GM18951 (cell line): Measurements from ENCODE around the gene CDK5R1.

Source experiments
- POLR2A ChIP-seq: IDR thresholded peaks from 4 replicates; pipeline ENCODE4 v1.6.1; 2011; ENCODE audit warnings: mild to moderate bottlenecking; ENCODE audit not compliant: insufficient read length, insufficient read depth; ENCODE audit errors: extremely low read depth
- in situ Hi-C: fragments of 300-500 bp; cut with MboI; formaldehyde crosslinking; loops from one replicate; pipeline ENCODE4 v1.12.0; 2022; ENCODE audit warnings: low sequenced_read_pairs, mixed read lengths, inconsistent platforms; ENCODE audit not compliant: unreplicated experiment

CDK5R1 gene

DNA sequence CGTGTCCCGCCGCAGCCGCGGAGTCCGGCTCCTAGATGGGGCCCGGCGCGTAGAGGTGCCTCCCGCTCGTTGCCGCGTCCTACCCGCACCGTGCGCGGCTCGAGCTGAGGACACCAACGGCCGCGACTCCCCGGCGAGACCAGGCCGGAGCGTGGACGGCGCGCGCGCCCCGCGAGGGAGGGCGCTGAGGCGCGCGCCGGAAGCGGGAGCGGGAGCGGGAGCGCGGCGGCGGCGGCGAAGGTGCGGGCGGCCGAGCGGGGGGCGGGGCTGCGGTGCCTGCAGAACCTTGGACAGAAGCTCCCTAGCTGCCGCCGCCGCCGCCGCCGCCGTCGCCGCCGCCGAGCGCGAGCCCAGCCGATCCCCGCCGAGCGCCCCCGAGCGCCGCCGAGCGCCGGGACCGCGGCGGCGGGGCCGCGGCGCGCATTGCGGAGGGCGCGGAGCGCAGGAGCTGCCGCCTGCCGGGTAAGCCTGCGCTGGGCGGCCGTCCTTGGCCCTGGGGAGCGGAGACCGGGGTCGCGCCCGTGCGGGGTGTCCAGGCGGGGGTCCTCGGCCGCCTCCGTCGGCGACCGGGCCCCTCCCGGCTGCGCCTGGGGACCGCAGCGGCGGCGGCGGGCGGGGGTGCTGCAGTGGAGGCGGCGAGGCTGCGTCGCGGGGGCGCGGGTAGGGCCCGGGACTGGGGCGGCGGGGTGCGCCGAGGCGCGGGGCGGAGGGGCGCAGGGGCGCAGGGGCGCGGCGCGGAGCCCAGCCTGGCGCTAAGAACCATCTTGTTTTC is at the start of gene CDK5R1:
Gene CDK5R1, plus strand, starts transcription at position 293 of the 772 bp plus-strand sequence. CDS start 628 bp downstream, outside the sequence.
- in situ Hi-C loops, result no loop called here
- TF ChIP-seq POLR2A, result peak; percentile 36

DNA sequence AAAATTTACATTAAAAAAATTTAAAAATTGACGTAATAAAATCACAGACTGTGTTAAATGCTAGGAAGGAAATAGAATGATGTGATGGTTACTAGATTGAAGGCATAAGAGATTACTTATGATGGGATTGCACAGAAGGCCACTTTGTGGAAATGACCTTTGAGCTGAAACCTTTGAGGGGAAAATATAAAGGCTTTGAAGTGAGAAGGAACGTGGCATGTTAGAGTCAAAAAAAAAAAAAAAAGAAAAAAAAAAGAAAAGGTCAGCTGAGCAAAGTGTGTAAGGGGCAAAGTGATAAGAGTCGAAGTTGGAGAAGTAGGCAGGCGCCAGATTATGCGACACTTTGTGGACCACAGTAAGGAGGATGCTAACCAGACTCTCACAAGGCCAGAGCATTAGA is 46.1 kb upstream of the CDK5R1 start:
- in situ Hi-C loops, result no loop called here
- TF ChIP-seq POLR2A, result no peak

DNA sequence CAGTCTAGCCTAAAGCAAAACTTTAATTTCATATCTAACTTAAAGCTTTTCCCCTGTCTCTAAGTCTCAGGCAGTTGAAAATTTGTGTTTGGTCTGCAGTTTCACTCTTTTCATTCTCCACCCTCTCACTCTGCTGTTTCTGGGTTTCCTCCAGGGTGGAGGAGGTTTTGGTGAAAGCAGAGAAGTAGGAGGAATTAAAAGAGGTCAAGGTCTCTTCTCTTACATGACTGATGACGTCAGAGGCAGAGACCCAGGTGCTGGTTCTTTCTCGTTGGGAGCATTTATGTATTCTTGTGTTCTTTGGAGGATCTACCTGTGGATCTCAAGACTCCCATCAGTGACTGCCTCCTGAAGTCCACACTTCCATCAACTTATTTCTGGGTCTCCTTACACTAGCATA is 44.9 kb upstream of the CDK5R1 start:
- no peak for TF ChIP-seq POLR2A
- in situ Hi-C loops, result no loop called here

DNA sequence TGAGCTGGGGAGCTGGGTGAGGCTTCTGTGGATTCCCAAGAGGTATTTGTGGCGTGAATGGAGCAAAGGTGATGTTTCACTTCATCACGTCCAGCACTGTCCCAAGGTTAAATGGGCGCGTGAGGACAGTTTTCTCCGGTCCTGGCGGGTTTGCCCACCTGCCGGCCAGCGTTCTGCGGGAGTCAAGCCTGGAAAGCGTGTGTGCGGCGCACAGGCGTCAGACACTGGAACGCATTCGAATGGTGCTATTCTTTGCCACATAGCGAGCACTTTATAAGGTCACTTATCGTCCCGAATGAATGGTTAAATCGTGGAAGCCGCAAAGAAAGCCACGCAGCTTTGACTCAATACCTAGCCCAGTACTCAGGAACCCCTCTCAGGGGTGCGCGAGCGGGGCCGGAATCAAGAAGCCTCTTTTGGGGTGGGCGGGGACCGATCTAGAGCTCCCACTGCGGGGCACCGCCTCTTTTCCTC is 42.9 kb upstream of the CDK5R1 start:
- TF ChIP-seq POLR2A, result no peak
- in situ Hi-C loops, result no loop called here

DNA sequence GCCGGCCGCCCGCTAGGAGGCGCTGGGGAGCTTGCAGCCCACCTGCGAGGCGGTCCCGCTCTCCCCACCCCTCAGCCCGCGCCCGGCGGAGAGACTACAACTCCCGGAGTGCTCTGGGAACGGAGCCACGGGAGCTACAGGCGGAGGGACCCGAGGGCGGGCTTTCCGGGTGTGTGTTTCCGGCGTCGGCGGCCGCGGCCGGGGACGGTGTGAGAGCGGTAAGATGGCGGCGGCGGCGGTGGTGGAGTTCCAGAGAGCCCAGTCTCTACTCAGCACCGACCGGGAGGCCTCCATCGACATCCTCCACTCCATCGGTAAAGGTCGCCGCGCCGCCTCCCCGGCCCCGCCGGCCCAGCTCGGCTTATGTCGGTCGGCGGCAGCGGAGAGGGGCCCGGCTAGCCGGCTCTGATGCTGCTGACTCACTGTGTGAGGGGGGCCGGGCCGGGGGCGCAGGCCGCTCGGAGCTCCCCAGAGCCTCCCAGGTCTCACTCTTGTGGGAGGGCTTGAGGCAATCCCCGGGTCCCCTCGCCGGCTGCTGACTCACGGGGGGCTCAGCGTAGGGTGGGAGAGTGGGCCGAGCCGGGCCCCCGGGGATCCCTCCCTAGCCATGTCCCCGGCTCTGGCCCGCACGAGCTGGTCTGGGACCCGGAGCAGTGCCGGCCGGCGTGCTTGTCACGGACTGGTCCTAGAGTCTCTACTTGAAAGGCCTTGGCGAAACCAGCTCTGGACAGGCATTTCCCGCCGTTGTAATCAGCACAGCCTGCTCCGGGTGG is 42.3 kb upstream of the CDK5R1 start, which contains the start of gene PSMD11:
Gene PSMD11, plus strand, starts transcription at position 210 of the 773 bp plus-strand sequence. Its CDS starts 14 bp downstream, at position 224.
- in situ Hi-C loops, result no loop called here
- TF ChIP-seq POLR2A, result peak; percentile 77

DNA sequence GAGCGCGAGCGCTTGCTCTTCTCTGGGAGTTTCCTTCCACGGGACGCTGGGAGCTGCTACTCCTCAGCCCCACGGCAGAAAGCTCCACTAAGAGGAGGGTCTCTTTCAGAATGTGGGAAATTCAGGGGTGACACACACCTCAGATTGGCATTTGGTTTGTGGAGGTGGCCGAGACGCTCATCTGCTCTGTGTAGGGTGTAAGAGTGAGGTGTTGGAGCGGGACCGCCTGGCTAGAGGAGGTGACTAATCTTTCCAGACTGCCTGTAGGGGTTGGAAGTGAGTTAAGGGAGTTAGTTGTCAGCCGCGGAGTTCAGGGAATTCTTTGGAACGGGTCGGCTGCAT is 41.7 kb upstream of the CDK5R1 start:
- TF ChIP-seq POLR2A, result no peak
- in situ Hi-C loops, result no loop called here

DNA sequence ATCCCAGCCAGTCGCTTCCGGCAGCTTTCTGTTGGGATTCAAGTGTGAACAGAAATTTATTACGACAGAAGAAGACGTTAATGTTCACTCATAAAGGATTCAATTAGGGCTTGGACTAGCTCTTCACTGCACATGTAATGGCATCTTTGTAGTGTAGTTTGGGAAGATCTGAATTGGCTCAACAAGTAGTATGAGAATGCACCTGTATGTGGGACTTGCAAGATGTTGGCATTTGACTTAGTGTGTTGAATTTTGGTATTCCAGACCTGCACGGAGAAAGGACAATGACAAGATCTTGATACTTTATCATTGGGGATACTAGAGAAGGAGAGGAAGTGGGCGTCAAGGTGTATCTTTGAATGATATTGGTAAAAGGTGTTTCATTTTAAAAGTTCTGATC is 41.3 kb upstream of the CDK5R1 start:
- in situ Hi-C loops, result no loop called here
- TF ChIP-seq POLR2A, result no peak

DNA sequence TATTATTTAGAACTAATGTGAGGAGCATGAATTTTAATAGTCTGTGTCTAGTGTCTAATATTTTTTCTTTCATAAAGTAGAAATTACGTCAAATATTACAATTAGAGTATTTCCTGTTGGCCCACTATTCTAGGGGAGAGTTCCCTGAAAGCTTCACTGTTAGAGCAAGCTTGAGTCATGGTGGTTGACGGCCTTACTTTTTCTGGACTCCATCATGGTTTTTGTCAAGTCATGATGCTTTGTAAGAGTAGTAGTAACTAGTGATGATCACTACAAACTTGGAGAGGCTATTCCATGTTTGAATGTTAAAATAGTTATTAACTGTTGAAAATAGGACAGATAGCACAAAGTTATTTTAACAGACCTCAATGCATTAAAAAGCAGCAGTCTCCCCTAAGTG is 40.8 kb upstream of the CDK5R1 start:
- TF ChIP-seq POLR2A, result no peak
- in situ Hi-C loops, result no loop called here

DNA sequence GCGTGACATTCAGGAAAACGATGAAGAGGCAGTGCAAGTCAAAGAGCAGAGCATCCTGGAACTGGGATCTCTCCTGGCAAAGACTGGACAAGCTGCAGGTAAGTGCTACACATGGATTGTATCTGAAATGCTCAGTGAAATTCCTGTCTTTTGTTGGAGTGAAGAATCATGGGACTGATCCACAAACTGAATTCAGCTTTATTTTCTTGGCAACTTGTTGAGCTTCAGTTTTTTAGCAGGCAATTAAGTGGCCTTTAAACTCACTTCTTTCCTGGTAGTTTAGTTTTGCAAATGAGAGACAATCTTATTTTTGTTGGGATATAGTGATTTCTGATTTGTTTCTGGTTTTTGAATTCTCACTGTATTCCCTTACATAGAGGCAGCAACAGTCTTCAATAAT is 39.8 kb upstream of the CDK5R1 start:
- in situ Hi-C loops, result no loop called here
- TF ChIP-seq POLR2A, result no peak

DNA sequence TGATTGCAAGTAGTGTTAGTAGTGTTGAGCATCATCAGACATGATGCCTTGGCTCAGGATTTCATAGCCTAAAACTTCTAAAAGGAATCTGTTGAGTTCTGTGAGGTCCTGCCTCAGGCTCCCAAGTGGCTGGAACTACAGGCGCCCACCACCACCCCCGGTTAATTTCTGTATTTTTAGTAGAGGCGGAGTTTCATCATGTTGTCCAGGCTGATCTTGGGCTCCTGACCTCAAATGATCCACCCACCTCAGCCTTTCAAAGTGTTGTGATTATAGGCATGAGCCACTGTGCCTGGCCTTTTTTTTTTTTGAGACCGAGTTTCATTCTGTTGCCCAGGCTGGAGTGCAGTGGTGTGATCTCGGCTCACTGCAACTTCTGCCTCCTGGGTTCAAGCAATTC is 36.8 kb upstream of the CDK5R1 start:
- in situ Hi-C loops, result loop anchor here (10.0 kb wide), 1 partner anchor 305 kb away; no protein-coding TSS in a partner anchor
- TF ChIP-seq POLR2A, result no peak

DNA sequence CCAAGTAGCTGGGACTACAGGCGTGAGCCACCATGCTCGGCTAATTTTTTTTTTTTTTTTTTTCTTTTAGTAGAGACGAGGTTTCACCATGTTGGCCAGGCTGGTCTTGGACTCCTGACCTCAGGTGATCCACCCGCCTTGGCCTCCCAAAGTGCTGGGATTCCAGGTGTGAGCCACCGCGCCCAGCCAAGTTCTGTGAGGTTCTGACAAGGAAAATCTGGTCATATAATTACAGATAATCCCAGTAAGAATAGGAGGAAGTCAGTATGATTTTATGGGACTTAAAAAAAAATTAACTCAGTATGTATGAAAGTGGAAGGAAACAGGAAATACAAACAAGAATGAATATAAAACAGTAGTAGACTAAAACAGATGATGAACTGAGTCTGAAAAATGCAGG is 36.4 kb upstream of the CDK5R1 start:
- in situ Hi-C loops, result loop anchor here (10.0 kb wide), 1 partner anchor 304 kb away; no protein-coding TSS in a partner anchor

DNA sequence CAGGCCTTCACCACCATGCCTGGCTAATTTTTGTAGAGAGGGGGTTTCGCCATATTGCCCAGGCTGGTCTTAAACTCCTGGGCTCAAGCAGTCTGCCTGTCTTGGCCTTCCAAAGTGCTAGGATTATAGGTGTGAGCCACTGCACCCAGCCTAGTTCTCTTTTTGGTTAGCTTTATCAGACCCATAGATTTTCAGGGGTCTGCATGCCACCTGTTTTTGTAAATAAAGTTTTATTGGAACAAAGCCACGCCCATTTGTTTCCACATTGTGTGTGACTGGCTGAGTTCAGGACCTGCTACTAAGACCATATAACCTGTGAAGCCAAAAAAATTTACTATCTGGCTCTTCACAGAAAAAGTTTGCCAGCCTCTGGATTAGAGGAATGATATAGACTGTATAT is 34.9 kb upstream of the CDK5R1 start:
- no peak for TF ChIP-seq POLR2A

DNA sequence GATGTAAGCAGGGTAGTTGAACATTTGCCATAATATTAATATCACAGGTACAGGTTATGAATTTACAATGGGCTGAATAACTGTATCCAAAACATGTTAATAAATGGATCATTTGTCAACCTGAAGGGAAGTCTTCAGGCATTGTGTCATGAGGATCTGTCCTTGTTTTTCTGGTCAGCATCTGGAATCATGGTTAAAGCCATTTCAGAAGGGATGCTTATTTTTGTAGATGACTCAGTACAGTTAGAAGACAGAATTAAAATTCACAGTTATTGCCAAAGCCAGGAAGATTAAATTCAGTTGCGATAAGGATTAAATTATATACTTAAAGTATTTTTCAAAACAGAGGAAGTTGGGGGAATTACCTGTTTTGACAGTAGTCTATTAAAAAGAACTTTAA is 34.5 kb upstream of the CDK5R1 start:
- in situ Hi-C loops, result loop anchor here (10.0 kb wide), 1 partner anchor 303 kb away; no protein-coding TSS in a partner anchor
- no peak for TF ChIP-seq POLR2A

More for the DNA sequence above, 34.9 kb upstream of the CDK5R1 start:
- in situ Hi-C loops, result loop anchor here (10.0 kb wide), 1 partner anchor 303 kb away; no protein-coding TSS in a partner anchor
